Subcutaneous abdominal adipose tissue (tissue), 5 donors: ENCODE data around the gene MTCL1.

Experiments used
- H3K27ac ChIP-seq: one replicate; pipeline ENCODE4 v1.7.0; 2013; ENCODE audit warnings: low read depth, mild to moderate bottlenecking, inconsistent platforms, low read length, moderate library complexity
- H3K27me3 ChIP-seq, 5 donors: one replicate each; pipeline ENCODE4 v1.7.0; 2013; ENCODE audit warnings: low read length in 5 of 5, inconsistent platforms in 1 of 5; ENCODE audit not compliant: control insufficient read depth in 5 of 5, insufficient read depth in 4 of 5
- H3K36me3 ChIP-seq, 5 donors: one replicate each; pipeline ENCODE4 v1.7.0; 2013; ENCODE audit warnings: low read length in 5 of 5; ENCODE audit not compliant: control insufficient read depth in 5 of 5, insufficient read depth in 5 of 5
- H3K4me1 ChIP-seq, 5 donors: one replicate each; pipeline ENCODE4 v1.7.0; 2013; ENCODE audit warnings: low read length in 5 of 5, mild to moderate bottlenecking in 3 of 5, moderate library complexity in 1 of 5; ENCODE audit not compliant: control insufficient read depth in 5 of 5, insufficient read depth in 5 of 5
- H3K4me3 ChIP-seq, 5 donors: one replicate each; pipeline ENCODE4 v1.7.0; 2013; ENCODE audit warnings: low read length in 5 of 5, low read depth in 1 of 5
- H3K9ac ChIP-seq, 5 donors: one replicate each; pipeline ENCODE4 v1.7.0; 2013; ENCODE audit warnings: low read length in 5 of 5, mild to moderate bottlenecking in 4 of 5, moderate library complexity in 3 of 5
- H3K9me3 ChIP-seq, 5 donors: one replicate each; pipeline ENCODE4 v1.7.0; 2013; ENCODE audit warnings: low read length in 5 of 5; ENCODE audit not compliant: control insufficient read depth in 5 of 5
- donor health status: healthy.
- donor health status: healthy.
- donor health status: healthy.
- donor health status: healthy.
- donor health status: healthy.

The MTCL1 gene

DNA sequence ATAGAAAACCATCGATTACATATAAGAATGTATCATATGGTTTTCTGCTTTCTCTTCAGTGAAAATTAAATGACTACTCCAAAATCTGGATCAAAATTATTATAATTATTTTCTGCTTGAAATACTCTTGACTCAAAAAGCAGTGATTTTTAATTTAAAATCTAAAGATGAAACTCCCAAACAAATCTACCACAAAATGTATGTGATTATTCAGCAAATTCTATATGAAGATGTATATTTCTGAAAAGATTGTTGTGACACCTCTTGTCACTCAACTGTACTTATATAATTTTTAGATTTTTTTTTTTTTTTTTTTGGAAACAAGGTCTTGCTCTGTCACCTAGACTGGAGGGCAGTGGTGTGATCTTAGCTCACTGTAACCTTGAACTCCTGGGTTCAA is 98.6 kb downstream of the MTCL1 start:
- H3K4me3 ChIP-seq, result no peak overlapping the region
- H3K9ac ChIP-seq, result no peak overlapping the region
- peaks cover 0 to 3% (median 0%) of the 10 kb centered on the region in 5 donors for H3K4me1 ChIP-seq
- no peak overlapping the region for H3K27ac ChIP-seq
- H3K9me3 ChIP-seq, result no peaks in the 10 kb centered on the region
- H3K36me3 ChIP-seq, result no peaks in the 10 kb centered on the region
- H3K27me3 ChIP-seq, result no peaks in the 10 kb centered on the region

DNA sequence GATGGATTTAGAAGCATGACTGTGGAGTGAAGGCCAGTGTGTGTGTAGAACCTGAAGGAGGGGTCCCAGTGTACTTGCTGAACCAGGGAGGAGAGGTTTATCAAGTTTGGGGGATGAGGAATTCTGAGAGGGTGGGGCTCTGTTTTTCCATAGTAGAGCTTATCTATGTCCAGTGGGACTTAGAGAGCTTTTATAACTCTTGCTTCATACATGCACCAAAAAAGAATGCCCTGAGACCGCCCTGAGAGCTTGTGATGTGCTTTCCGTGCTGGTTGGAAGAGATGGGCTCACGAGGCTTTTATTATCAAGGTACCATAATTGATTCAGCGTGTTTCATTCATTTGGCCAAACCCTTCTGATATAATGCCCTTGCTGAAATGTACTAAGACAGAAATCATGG is 100.2 kb downstream of the MTCL1 start:
- Histone ChIP-seq H3K4me3 (no peak overlapping the region), H3K27ac (no peak overlapping the region), H3K36me3 (no peaks in the 10 kb centered on the region), H3K9ac (no peak overlapping the region), H3K9me3 (no peaks in the 10 kb centered on the region), H3K4me1 (no peaks in the 10 kb centered on the region), H3K27me3 (no peaks in the 10 kb centered on the region)

DNA sequence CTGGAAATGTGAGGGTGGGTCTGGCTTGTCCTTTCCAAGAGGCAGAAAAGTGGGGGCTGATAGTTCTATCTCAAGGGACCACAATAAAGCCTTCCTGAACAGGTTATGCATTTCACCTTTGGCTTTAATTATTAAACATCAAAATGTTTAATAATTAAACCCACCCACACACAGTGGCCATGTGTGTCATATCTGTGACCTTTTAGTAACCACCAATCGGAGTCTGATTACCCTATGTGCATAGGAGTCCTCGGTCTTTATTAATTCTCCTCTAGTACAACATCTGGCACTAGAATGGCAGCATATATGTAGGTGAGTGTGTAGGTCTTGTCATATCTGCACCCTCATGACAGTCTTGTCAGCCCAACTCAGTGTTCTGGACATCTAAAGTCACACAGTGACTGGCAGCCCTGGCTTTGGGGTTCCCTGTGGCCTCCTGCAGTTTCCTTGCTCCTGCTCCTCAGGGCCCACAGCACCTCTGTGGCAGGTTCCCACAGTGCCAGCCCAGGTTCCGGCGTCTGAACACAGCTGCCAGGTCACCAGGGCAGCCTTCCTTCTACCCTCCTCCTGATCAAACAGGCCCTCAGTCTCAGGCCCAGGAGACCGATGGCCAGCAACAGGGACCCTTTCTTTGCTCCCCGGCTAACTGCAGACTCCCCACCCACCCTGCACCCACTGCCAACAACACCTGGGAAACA is 100.9 kb downstream of the MTCL1 start:
- Histone ChIP-seq H3K9ac (no peak overlapping the region), H3K27ac (no peak overlapping the region), H3K4me3 (no peak overlapping the region)

DNA sequence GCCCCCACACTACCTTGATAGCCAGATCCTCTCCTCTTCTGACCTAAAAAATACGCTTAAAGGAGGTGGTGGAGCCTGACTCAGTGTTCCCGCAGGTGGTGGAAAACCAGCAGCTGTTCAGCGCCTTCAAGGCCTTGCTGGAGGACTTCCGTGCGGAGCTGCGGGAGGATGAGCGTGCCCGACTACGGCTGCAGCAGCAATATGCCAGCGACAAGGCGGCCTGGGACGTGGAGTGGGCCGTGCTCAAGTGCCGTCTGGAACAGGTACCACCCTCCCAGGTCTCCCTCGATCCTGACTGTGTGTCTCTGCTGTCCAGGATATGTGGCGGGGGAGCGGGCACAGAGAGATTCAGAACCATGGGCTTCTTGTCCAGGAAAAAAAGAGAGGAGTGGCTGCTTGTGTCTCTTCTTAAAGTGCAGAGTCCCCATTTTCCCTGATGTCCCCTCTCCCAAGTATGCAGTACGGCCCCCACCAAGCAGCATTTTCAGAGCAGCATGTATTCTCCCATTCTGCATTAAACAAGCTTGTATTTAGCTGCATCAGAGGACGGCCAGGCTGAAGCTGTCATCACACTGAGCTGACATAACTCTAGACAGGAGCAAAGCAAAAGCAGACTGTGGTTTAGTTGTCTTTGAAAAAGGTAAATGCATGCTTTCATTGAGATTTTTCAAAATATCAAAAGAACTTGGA is 101.6 kb downstream of the MTCL1 start:
- H3K27ac ChIP-seq, result no peak overlapping the region
- H3K9me3 ChIP-seq, result no peaks in the 10 kb centered on the region
- no peak overlapping the region for H3K4me3 ChIP-seq
- H3K4me1 ChIP-seq, result no peaks in the 10 kb centered on the region
- no peak overlapping the region for H3K9ac ChIP-seq
- no peaks in the 10 kb centered on the region for H3K27me3 ChIP-seq
- no peaks in the 10 kb centered on the region for H3K36me3 ChIP-seq

More for the DNA sequence above, 100.9 kb downstream of the MTCL1 start:
- Histone ChIP-seq H3K4me1 (no peaks in the 10 kb centered on the region), H3K9me3 (no peaks in the 10 kb centered on the region), H3K36me3 (no peaks in the 10 kb centered on the region), H3K27me3 (no peaks in the 10 kb centered on the region)

DNA sequence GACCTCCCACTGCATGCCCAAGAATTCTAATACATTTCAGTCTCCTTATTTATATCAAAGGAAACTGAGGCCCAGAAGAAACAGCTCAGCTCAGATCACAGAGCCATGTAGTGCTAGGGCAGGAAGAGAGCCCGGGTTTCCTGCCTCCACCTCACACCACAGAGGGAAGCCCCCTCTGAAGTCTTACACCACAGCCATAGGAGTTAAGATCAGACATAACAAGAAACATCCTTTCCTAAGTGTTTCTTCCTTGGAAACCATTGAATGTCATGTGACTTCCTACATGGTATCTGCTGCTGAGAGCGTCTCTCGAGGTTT is 102.1 kb downstream of the MTCL1 start:
- H3K27ac ChIP-seq, result no peak overlapping the region
- no peaks in the 10 kb centered on the region for H3K4me1 ChIP-seq
- no peaks in the 10 kb centered on the region for H3K27me3 ChIP-seq
- H3K4me3 ChIP-seq, result no peak overlapping the region
- H3K36me3 ChIP-seq, result no peaks in the 10 kb centered on the region
- no peaks in the 10 kb centered on the region for H3K9me3 ChIP-seq
- H3K9ac ChIP-seq, result no peak overlapping the region

DNA sequence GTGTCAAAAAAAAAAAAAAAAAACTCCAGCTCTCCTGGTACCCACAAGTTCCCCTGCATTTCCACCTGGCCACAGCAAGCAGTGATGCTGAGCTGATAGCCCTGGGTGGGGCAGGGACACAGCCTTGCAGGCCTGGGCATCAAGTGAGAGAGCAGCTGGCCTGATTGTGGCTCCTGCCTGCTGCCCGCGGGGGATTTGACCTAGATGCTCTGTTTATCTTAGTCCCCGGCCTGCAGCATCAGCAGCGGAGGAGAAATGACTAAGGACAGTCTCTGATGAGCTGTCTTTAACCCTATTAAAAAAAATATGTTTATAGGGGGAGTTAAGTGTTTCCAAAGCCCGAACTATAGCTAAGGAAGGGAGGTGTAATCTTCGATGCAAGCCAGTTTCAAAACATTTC is 102.6 kb downstream of the MTCL1 start:
- no peaks in the 10 kb centered on the region for H3K9me3 ChIP-seq
- H3K27ac ChIP-seq, result no peak overlapping the region
- H3K4me3 ChIP-seq, result no peak overlapping the region
- H3K36me3 ChIP-seq, result no peaks in the 10 kb centered on the region
- H3K4me1 ChIP-seq, result no peaks in the 10 kb centered on the region
- no peak overlapping the region for H3K9ac ChIP-seq
- H3K27me3 ChIP-seq, result no peaks in the 10 kb centered on the region

DNA sequence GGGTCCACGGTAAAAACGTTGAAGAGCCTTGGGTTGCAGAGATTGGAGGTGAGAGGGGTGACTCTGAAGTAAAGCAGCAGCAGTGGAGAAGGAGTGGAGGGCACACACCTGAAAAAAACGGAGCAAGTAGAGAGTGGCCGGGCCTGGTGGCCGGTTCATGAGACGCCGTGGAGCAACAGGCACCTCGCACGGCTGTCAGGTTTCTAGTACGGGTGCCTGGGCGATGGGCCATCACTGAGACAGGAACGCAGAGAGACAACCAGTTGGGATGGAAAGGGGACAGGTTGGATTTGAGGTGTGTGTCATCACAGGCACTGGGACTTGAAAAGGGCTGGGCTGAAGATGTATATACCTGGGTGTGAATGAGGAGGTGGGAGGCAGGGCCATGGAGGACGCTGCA is 104.2 kb downstream of the MTCL1 start:
- Histone ChIP-seq H3K36me3 (no peaks in the 10 kb centered on the region), H3K4me1 (peaks cover 0 to 4% (median 0%) of the 10 kb centered on the region in 5 donors), H3K27ac (no peak overlapping the region), H3K9ac (no peak overlapping the region), H3K9me3 (no peaks in the 10 kb centered on the region), H3K27me3 (no peaks in the 10 kb centered on the region), H3K4me3 (no peak overlapping the region)

DNA sequence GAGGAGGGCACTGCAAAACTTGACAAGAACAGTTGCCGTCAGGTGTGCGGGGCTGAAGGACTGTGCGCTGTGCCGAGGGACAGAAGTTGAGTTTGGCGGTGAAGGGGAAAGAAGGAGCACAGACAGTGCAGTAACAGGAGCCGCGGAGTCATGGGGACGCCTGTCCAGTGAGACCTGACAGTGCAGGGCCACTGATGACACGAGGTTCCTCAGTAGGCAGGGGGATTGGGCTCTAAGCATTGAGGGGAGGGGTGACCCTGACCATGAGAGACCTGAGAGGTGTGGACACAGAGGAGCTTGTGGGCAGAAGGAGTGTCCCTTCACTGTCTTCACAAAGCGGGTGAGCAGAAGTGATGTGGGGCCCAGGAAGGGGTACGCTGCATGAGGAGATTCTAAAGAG is 104.8 kb downstream of the MTCL1 start:
- Histone ChIP-seq H3K4me3 (no peak overlapping the region), H3K36me3 (no peaks in the 10 kb centered on the region), H3K27me3 (no peaks in the 10 kb centered on the region), H3K9ac (no peak overlapping the region), H3K4me1 (peaks cover 0 to 4% (median 0%) of the 10 kb centered on the region in 5 donors), H3K9me3 (no peaks in the 10 kb centered on the region), H3K27ac (no peak overlapping the region)

DNA sequence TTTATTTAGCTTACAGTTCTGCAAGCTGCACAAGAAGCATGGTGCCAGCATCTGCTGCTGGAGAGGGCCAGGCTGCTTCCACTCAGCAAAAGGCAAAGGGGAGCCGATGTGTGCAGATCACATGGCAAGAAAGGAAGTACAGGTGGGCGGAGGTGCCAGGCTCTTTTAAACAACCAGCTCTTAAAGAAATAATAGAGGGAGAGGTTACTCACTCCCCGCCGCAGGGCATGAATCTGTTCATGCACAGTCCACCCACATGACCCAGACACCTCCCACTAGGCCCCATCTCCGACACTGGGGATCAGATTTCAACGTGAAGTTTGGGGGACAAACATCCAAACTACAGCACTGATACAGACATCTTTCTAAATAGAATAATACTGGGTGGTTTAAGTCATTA is 105.8 kb downstream of the MTCL1 start:
- H3K9me3 ChIP-seq, result no peaks in the 10 kb centered on the region
- no peak overlapping the region for H3K9ac ChIP-seq
- H3K27ac ChIP-seq, result no peak overlapping the region
- H3K4me3 ChIP-seq, result no peak overlapping the region
- H3K36me3 ChIP-seq, result no peaks in the 10 kb centered on the region
- H3K4me1 ChIP-seq, result peaks cover 0 to 4% (median 0%) of the 10 kb centered on the region in 5 donors
- H3K27me3 ChIP-seq, result no peaks in the 10 kb centered on the region

DNA sequence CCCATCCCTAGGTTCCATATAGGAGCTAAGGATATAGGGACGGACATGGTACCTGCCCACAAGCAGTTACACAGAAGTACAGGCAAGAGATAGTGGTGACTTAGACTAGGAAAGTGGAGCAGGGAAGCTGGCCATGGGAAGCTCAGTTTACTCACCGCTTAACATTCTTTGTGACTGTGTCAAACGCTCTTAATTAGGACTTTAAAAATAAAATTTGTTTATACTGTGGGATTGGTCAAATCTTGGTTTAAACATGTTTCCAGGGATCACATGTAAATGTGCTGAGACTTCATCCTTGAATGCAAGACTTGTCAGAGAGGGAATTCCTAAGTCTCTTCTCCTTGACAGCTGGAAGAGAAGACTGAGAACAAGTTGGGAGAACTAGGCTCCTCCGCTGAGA is 107.3 kb downstream of the MTCL1 start:
- Histone ChIP-seq H3K9me3 (no peaks in the 10 kb centered on the region), H3K4me1 (peaks cover 0 to 4% (median 0%) of the 10 kb centered on the region in 5 donors), H3K36me3 (no peaks in the 10 kb centered on the region), H3K27ac (no peak overlapping the region), H3K4me3 (no peak overlapping the region), H3K9ac (no peak overlapping the region), H3K27me3 (no peaks in the 10 kb centered on the region)
